ENCODE measurements around the gene LCE7A. TPM values are rescaled to one million over a fixed set of nuclear protein-coding genes. Genes with fewer than 3 reads are reported as not detected.

The LCE7A gene
- total RNA-seq, 1 donor from 2014 or later, result not detected

Other genes with a start within 250 kb of the LCE7A start
- gene LCE3B, start 246.2 kb upstream of the LCE7A start, total RNA-seq, result not detected in 2 replicates
- not detected in 2 replicates for gene LCE3A, start 236.9 kb upstream of the LCE7A start, total RNA-seq
- not detected in 2 replicates for gene LCE2D, start 196.6 kb upstream of the LCE7A start, total RNA-seq
- not detected in 2 replicates for gene LCE2C, start 184.7 kb upstream of the LCE7A start, total RNA-seq
- not detected in 2 replicates for gene LCE2B, start 173.9 kb upstream of the LCE7A start, total RNA-seq
- gene LCE2A, start 161.7 kb upstream of the LCE7A start, total RNA-seq, result not detected in 2 replicates
- not detected in 2 replicates for gene LCE4A, start 151.8 kb upstream of the LCE7A start, total RNA-seq
- not detected in 2 replicates for gene KPRP, start 102.0 kb upstream of the LCE7A start, total RNA-seq
- gene LCE1F, start 84.9 kb upstream of the LCE7A start, total RNA-seq, result not detected in 2 replicates
- gene LCE1E, start 73.7 kb upstream of the LCE7A start, total RNA-seq, result not detected in 2 replicates
- gene LCE1D, start 63.3 kb upstream of the LCE7A start, total RNA-seq, result not detected in 2 replicates
- not detected in 2 replicates for gene LCE1C, start 53.3 kb upstream of the LCE7A start, total RNA-seq
- gene LCE1B, start 48.0 kb upstream of the LCE7A start, total RNA-seq, result not detected in 2 replicates
- gene LCE1A, start 32.5 kb upstream of the LCE7A start, total RNA-seq, result not detected in 2 replicates
- not detected in 2 replicates for gene LCE6A, start 17.1 kb upstream of the LCE7A start, total RNA-seq
- gene SMCP, start 18.3 kb downstream of the LCE7A start, total RNA-seq, result not detected in 2 replicates
- gene IVL, start 48.5 kb downstream of the LCE7A start, total RNA-seq, result not detected in 2 replicates
- not detected in 2 replicates for gene SPRR5, start 87.2 kb downstream of the LCE7A start, total RNA-seq
- gene SPRR4, start 110.7 kb downstream of the LCE7A start, total RNA-seq, result not detected in 2 replicates
- not detected in 2 replicates for gene SPRR1A, start 124.1 kb downstream of the LCE7A start, total RNA-seq
- not detected in 2 replicates for gene SPRR3, start 141.8 kb downstream of the LCE7A start, total RNA-seq
- gene SPRR1B, start 171.2 kb downstream of the LCE7A start, total RNA-seq, result not detected in 2 replicates
- gene SPRR2D, start 181.1 kb downstream of the LCE7A start, total RNA-seq, result not detected in 2 replicates
- not detected in 2 replicates for gene SPRR2A, start 197.5 kb downstream of the LCE7A start, total RNA-seq
- gene SPRR2B, start 211.6 kb downstream of the LCE7A start, total RNA-seq, result not detected in 2 replicates
- gene SPRR2E, start 234.5 kb downstream of the LCE7A start, total RNA-seq, result not detected in 2 replicates

Data from glomerular endothelial cell (primary cell).